ENCODE results near the gene PSTPIP1.

Gene PSTPIP1

DNA sequence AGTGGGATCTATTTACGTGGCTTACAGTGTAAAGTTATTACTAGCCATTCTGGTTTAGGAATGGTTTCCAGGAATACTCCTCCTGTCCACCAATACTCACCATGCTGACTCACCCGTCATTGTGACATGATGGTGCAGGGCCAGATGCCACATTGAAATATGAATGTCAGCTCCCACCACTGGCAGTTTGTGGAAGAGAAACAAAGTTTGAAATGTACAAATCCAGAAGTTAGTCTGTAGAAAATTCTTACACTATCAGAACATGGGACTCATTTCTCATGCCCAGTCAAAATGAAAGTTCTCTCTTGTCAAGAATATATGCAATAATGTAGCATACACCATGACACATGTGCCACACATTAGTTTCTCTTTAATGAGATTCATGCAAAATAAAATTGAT is 90.4 kb downstream of the PSTPIP1 start:
- Mint-ChIP-seq H3K4me3 (no peak overlapping the region), H3K4me1 (peaks cover 12% of the 10 kb centered on the region), H3K27ac (no peak overlapping the region), H3K27me3 (ENCODE audit: low read depth) (peaks cover 4% of the 10 kb centered on the region), H3K9me3 (no peaks in the 10 kb centered on the region), H3K36me3 (ENCODE audit: low read depth) (no peaks in the 10 kb centered on the region)
- TF ChIP-seq, protein P1, sequence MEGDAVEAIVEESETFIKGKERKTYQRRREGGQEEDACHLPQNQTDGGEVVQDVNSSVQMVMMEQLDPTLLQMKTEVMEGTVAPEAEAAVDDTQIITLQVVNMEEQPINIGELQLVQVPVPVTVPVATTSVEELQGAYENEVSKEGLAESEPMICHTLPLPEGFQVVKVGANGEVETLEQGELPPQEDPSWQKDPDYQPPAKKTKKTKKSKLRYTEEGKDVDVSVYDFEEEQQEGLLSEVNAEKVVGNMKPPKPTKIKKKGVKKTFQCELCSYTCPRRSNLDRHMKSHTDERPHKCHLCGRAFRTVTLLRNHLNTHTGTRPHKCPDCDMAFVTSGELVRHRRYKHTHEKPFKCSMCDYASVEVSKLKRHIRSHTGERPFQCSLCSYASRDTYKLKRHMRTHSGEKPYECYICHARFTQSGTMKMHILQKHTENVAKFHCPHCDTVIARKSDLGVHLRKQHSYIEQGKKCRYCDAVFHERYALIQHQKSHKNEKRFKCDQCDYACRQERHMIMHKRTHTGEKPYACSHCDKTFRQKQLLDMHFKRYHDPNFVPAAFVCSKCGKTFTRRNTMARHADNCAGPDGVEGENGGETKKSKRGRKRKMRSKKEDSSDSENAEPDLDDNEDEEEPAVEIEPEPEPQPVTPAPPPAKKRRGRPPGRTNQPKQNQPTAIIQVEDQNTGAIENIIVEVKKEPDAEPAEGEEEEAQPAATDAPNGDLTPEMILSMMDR (IDR thresholded peaks at IDR 0.05; ENCODE audit: unreplicated experiment in 3 of 3), result no peak
